ENCODE results near the gene IFI6.

GRCh38 chr1:27618341-27619082 lies 53.5 kb downstream of the IFI6 start:
- TF ChIP-seq, protein P1, sequence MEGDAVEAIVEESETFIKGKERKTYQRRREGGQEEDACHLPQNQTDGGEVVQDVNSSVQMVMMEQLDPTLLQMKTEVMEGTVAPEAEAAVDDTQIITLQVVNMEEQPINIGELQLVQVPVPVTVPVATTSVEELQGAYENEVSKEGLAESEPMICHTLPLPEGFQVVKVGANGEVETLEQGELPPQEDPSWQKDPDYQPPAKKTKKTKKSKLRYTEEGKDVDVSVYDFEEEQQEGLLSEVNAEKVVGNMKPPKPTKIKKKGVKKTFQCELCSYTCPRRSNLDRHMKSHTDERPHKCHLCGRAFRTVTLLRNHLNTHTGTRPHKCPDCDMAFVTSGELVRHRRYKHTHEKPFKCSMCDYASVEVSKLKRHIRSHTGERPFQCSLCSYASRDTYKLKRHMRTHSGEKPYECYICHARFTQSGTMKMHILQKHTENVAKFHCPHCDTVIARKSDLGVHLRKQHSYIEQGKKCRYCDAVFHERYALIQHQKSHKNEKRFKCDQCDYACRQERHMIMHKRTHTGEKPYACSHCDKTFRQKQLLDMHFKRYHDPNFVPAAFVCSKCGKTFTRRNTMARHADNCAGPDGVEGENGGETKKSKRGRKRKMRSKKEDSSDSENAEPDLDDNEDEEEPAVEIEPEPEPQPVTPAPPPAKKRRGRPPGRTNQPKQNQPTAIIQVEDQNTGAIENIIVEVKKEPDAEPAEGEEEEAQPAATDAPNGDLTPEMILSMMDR (IDR thresholded peaks at IDR 0.05), result no peak
- TF ChIP-seq POLR2A (IDR thresholded peaks at IDR 0.05), result no peak
